ENCODE data around the gene CACNA1H.

The CACNA1H gene

DNA sequence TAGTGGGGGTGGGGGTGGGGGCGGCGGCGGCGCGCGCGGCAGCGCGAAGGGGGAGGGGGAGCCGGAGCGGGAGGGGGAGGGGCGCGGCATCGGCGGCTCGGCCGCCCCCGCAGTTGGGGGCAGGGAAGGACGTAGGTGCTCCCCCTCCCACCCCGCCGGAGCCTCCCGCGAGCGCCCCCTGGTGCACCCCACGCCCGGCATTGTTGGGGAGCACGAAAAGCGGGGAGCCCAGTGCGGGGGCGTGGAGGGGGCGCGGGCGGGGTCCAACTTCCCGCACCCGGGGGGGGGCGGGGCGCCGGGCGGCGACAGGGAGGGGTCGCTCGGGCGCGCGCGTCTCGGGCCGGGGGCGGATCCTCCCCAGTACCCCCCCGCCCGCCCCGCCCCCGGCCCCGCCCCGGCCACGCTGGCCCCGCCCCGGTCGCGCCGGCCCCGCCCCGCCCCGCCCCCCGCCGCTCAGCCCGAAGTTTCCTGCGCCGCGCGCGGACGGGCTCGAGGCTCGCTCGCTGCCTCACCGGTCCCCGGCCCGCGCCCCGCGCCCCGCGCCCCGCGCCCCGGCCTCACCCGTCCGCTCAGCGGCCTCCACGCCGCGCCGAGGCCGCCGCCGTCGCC lies at the start of gene CACNA1H:
Gene CACNA1H, plus strand, starts transcription at position 456 of the 609 bp plus-strand sequence. CDS start 632 bp downstream, outside the sequence.
- intact Hi-C loops (cut with DNase I), result no loop called here
- peak in 21 of 42 donors; percentile 23 to 69 (median 46) for DNase-seq

DNA sequence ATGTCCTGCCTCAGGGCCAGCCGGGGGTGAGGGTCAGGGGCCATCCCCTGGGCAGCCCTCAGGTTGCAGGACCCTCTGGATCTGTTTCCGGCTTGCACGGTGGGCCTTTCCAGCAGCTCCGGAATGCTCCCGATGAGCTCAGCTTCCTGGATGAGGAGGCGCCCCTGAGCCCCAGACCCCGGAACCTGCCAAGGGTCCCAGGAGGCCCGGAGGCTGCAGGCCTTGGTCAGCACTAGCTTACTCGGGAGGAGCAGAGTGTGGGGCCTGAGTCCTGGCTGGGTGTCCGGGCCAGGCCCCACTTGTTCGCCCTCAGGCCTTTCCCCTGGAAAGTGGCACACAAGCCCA lies 49.3 kb upstream of the CACNA1H start:
- no peak for DNase-seq
- intact Hi-C loops (cut with DNase I), result no loop called here

DNA sequence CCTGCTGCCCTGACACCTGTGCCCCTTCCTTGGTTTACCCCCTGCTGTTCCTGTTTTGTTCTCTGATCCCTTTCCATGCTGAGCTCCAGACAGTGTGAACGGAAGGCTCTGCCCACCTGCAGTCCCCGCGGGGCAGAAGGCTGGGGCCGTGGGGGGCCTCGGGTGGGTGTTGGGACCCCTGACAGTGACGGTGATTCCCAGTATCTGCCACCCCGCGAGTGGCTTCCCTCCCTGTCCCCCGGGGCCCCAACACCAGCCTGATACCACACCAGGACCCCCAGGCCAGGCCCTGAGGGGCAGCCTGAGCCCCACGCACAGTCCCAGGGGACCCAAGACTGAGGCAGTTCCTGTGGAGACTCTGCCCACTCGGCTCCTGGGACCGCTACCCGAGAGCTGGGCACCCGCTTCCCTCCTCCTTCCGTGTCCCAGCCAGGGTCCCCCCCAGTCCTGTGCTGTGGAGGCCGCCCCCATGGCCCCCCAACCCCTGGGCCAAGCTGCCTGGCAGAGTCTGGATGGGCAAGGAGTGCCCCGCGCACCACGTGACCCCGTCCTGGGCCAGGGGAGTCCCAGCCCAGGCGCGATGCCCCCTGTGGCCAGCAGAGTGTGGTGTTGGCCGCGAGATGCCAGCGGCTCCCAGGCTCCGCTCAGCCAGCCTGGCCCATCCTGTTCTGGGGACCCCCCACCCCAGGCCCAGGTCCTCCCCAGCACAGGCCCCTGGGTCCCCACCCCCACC lies 46.9 kb upstream of the CACNA1H start:
- intact Hi-C loops (cut with DNase I), result no loop called here
- DNase-seq, result peak; percentile 46 to 92 (median 80)

DNA sequence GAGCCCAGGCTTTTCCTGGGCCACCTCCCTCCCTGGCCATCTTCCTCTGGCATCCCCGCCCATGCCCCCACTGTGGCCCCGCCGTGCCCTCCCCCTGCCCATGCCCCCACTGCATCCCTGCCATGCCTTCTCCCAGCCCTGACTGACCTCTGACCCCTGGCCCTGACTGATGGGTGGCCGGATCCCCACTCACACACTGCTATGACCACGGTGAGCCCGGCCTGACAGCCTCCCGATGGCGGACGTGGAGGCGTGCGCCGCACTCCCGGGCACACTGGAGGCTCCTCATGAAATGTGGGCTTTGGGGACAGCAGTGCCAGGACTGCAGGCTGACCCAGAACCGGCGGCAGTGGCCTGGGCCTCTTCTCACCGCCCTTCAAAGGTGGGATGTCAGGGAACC lies 46.2 kb upstream of the CACNA1H start:
- intact Hi-C loops (cut with DNase I), result no loop called here
- no peak for DNase-seq

DNA sequence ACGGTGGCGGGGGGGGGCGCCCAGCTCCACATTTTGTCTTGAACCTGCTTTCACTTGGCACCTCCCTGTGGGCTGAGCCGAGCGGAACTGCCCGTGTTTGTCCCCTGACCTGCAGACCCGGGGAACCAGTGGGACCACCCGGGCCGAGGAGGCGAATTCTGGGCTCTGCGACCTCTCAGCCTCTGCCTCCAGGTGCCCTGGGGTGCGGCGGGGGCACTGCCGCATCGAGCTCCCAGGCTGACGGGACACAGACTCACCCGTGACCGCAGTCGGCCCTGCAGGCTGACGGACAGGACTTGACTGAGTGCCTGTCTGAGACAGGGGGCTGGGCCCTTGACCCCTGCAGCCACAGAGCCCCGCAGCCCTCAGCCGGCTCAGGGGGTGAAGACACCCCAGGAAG lies 45.8 kb upstream of the CACNA1H start:
- intact Hi-C loops (cut with DNase I), result no loop called here
- no peak for DNase-seq

DNA sequence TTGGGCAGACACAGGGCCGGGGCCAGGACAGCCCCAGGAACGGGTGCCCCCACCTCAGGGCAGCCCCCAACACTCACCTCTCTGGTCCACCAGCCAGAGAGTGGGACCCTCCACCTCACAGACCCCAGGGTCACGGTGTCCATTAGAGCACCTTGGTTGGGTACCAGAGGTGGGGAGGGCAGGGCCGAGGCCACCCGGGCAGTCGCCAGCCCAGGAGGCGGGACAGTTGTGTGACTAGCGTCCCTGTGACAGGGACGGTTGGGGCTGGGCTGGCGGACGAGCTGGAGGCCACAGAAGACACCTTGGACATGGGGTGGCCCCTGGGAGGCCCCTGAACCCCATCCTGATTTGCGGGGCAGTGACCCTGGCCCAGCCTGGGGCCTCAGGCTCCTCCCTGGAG lies 45.2 kb upstream of the CACNA1H start:
- DNase-seq, result no peak
- intact Hi-C loops (cut with DNase I), result no loop called here

DNA sequence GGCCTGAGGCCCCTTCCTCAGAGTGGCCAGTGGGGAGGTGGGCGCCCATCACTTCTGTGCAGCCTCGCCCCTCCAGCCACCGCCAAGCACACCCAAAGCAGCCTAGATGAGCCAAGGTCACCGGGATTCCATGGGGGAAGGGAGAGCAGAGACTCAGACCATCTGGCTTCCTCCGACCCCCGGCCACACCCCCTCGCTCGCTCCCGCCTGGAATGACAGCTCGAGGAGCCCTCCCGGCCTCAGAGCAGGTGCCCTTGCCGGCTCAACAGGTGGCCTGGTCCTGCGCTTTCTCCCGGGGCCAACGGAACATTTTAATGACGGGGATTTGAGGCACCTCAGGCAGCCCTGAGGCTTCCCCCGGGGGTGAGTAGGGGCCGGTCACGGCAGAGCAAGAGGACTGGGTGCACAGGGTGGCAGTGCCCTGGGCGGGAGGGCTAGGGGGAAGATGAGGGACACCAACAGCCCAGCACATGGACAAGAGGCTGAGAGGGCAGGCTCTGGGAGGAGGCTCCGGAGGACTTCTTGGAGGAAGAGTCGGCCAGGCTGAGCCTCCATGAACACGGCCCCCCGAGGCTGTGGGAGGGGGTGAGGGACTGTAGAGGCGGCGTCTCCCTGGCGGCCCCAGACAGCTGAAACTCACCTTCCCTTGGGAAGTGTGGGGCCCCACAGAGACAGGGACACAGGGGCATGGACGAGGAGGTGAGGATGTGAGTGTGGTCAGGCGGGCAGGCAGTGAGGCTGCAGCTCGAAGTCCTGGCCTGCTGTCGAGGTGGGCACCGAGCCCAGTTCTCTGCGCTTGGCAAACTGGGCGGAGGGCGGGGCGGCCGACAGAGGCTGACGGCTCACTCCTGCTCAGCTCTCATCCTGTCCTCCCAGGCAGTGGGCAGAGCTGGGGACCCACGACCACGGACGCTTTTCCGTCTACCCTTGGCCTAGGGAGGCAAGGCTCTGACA lies 44.3 kb upstream of the CACNA1H start:
- DNase-seq, result peak in 38 of 42 donors; percentile 15 to 78 (median 55)
- intact Hi-C loops (cut with DNase I), result no loop called here

DNA sequence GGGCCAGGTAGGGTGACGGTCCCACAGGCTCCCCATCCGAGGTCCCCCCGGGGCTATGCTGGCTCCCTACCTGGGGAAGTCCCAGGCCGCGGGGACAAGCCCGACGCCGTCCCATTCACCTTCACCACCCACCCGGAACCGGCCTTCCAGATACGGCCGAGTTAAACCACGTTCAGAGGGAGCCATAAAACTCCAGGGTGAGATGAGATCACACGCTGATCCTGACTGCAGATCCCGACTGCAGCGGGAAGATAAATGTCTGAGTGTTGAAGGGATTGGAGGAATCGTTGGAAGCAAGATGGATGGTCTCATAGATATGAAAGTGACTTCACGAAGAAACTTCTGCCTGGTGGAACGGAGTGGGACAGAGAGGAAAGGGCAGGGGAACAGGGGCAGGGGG lies 43.3 kb upstream of the CACNA1H start:
- no peak for DNase-seq
- intact Hi-C loops (cut with DNase I), result no loop called here

DNA sequence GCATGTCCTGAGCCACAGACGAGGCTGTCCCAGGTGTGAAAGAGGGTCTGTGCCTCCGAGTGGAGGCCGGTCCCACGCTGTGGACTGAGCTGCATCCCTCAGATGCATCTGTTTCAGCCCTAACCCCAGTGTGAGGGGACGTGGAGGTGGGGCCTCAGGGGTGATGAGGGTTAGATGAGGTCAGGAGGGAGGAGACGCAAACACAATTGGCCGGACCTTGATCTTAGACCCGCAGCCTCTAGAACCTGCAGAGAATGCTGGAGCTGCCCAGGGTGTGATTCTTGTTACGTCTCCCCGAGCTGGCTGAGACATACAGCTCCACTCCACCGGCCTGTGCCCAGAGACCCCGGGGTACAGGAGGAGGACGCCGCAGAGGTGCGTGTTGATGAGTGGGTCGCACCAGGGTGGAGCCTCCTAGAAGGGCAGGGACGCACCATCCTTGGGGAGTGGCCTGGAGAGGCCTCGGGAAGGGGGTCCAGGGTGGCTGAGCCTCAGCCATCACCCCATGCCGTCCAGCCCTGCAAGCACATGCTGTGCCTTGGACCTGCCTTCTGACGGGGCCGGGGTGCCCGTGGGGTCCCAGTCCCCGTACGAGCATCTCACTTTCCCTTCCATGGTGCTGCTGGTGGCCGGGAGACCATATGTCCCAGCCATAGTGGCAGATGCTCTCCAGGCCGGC lies 40.3 kb upstream of the CACNA1H start:
- intact Hi-C loops (cut with DNase I), result no loop called here

DNA sequence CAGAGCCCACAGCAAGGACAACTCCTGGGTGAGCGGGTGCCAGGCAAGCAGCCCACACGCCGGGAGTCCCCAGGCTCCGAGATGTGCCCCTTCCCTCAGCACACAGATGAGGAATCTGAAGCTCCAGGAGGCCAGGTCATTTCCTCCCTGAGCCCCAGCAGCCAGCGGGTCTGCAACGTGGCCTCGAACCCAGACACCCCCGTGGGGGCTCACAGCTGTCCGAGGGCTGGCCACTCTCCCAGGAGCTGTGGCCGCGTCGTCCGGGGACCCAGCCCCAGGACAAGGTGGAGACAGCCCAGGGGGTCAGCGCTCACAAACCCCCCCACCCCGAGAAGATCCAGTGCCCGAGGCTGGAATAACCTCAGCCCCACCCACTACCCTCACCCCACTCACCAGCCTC lies 39.4 kb upstream of the CACNA1H start:
- DNase-seq, result no peak
- intact Hi-C loops (cut with DNase I), result no loop called here

More for the DNA sequence above, 40.3 kb upstream of the CACNA1H start:
- DNase-seq, result no peak

DNA sequence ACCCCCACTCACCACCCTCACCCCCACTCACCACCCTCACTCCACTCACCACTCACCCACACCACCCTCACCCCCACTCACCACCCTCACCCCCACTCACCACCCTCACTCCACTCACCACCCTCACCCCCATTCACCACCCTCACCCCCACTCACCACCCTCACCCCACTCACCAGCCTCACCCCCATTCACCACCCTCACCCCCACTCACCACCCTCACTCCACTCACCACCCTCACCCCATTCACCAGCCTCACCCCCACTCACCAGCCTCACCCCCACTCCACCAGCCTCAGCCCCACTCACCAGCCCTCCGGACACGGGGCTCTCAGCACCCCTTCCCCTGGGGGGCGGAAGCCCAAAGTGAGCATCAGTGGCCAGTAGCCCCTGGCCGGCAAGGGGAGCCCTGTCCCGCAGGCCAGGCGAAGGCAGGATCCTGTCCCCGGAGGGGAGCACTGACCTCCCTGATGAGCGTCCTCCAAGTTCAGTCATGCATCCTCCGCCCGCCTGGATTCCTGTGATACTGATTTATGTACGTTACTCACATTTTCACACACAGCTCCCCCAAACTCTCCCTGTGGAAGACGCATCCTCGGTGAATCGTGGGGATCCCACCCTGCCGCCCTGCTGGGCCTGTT lies 38.9 kb upstream of the CACNA1H start:
- no peak for DNase-seq
- intact Hi-C loops (cut with DNase I), result no loop called here

DNA sequence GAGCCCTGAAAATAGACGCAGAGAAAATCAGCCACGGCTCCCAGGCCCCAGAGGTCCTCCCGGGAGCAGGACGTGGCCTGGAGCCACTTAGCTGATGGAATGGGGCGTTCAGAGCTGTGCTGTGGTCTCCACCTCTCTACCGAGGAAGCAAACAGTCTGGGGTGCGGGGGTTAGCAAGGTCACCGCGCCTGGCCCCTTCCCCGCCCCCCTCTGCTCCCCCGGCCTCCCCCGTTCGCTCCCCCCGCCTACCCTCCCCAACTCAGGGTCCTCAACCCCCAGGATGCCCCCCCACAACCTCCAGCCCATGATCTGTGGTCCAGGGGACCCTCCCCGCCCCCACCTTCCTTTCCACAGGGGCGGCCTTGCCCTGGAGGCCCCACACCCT lies 36.2 kb upstream of the CACNA1H start:
- no peak for DNase-seq
- intact Hi-C loops (cut with DNase I), result no loop called here

DNA sequence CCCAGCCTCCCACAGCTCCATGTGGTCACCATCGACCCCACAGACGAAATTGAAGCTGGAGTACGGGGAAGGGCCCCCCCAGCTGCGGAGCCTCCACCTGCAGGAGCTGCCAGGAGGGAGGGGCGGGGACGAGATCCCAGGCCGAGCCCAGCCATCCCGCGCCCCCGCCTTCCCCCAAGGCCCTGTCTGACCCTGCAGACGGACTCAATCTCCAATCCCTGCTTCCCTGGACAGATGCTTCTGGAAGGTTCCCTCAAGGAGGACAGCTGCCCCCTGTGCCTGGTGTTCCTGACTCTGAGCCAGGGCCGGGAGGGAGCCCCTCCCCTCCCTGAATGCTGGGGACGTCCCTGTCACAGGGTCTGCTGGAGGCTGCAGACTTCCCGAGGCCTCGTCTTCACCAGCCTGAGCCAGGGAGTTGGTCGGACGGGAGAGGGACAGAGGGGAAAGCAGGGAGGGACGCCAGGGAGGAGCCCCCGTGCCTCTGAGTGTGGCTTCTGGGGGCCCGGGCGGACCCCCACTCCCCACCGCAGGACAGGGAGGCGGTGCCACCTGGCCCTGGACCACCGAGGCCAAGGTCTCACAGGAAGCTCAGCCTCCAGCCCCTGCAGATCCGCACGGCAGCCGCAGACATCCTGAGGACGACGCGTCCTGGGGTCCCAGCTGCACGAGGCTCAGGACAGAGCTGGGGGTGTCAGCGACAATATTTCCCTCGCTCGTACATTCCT lies 35.6 kb upstream of the CACNA1H start:
- intact Hi-C loops (cut with DNase I), result no loop called here
- DNase-seq, result no peak

DNA sequence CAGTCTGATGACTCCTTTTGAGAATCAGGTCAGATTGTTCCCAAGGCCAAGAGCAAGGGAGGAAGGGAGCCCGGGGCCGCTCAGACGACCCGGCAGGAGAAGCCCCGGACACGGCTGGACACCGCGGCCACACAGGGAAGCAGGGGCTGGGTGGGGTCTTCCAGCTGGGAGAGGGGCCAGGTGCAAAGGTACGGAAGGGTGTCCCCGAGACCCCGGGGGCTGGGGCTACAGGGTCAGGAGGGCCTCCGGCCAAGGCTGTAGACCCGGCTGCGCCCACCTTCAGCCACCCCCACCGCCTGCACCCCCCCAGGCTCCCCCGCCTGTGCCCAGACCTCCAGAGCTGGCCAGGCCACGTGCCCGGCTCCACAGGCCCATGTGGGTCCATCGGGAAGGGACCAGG lies 35.0 kb upstream of the CACNA1H start:
- no peak for DNase-seq
- intact Hi-C loops (cut with DNase I), result no loop called here

DNA sequence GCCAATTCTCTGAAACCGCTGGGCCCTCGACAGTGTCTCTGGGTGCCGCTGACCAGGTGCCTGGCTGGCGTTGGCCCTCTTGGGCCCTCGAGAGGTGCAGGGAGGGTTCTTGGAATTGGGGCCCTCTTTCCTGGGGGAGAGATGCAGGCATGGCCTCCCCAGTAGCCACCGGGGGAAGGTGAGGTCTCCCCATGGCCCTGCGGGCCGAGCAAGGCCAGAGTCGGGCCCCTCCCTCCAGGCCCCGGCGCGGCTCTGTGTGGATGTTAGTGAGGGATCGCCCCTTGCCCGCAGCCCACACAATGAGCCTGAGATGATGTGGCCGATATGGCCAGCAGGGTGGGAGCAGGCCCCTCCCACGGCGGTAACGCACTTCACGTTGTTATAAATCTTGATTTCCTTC lies 33.8 kb upstream of the CACNA1H start:
- intact Hi-C loops (cut with DNase I), result no loop called here
- DNase-seq, result no peak

DNA sequence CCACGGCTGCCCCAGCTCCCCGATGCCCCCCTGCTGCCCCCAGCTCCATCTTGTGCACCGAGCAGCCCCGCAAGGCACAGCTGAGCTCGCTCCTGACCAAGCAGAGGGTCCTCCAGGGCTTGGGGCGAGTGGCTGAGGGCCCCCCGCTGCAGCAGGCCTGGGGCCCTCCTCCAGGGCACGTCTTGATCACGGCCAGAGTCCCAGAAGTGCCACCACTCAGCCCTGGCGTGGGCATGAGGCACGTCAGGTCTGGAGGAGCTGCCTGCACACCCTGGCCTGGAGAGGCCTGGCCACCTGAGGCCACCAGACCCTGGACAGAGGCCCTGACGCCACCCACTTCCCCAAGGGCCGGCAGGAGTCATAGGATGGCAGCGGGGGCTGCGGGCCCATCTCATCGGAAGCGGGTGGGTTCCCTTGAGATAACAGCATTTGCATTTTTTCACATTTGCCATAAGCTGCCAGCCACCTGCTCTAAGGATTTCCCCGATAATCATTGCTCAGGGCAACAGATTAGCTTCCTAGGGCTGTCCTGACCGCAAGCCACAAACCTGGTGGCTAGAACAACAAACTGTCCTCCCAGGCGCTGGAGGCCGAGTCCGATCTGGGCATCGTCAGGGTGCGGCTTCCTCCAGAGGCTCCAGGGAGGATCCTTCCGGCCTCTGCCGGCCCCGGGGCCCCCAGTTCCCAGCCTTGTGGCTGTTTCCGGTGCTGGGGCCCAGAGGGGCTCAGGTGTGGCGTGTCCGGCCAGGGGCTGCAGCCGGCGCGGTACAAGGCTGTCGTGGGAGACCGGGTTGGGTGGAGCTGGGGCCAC lies 32.9 kb upstream of the CACNA1H start:
- DNase-seq, result no peak
- intact Hi-C loops (cut with DNase I), result no loop called here

DNA sequence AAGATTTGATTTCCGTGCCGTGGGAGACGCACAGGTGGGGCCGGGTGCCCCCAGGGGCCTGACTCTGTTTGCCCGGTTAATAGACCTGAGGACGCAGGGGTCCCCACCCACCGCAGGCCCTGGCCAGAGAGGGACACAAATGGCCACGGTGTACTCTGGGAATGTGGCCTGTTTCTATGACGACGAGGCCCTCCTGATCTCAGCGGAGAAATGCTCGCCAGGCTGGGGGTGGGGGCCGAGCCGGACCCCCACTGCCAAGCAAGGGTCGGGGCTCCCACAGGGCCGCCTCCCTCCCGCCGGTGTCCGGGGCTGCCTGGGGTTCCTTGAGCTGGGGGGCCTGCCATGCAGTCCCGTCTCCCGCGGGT lies 32.3 kb upstream of the CACNA1H start:
- DNase-seq, result no peak
- intact Hi-C loops (cut with DNase I), result no loop called here

DNA sequence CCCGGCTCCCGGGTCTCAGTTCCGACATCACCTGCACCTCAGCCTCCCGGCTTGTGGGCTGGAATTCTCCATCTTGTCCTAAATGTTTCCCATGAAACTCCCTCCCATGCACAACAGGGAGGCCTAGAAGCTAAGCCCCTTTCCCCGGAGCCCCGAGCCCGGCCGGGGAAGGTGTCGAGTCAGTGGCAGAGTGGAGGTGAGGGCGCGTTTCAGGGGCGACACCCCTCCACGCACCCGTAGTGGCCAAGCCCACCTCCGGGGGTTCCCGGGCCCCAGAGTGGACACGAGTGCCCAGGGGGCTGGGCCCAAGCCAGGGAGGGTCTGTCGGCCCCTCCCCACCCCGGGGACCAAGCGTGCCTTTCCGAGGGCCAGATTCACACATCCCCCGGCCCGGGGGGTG lies 31.9 kb upstream of the CACNA1H start:
- intact Hi-C loops (cut with DNase I), result no loop called here
- DNase-seq, result no peak

Measured in head of caudate nucleus (tissue), 42 donors.